HG02938 (cell line): ENCODE results near the gene MED22.
"Not testable (repeated sequence)": the region's sequence is repeated elsewhere in the genome, so short reads cannot be mapped to it uniquely, and the experiment has no call there.

Source experiments
- ATAC-seq: cut with Tn5 transposase; IDR thresholded peaks from one replicate; pipeline ENCODE4 v1.9.1; 2021; ENCODE audit warnings: mild to moderate bottlenecking, moderate library complexity; ENCODE audit not compliant: unreplicated experiment

MED22 gene

GRCh38 chr9:133377280-133377679 lies 29.3 kb upstream of the MED22 start:
- not testable (repeated sequence) for ATAC-seq

GRCh38 chr9:133375724-133376654 lies 28.1 kb upstream of the MED22 start, which contains the start of the genes STKLD1 and SURF4:
Gene STKLD1, plus strand, starts transcription at chr9:133376366. Its CDS starts 108 bp downstream, at chr9:133376474.
Gene SURF4, minus strand, starts transcription at chr9:133376060. Its CDS starts 91 bp downstream, at chr9:133375969.
- peak; percentile 78 for ATAC-seq

GRCh38 chr9:133375116-133375723 lies 27.3 kb upstream of the MED22 start:
- peak; percentile 9 for ATAC-seq

- ATAC-seq = no peak
Observed at GRCh38 chr9:133374612-133375115, 26.7 kb upstream of the MED22 start.

GRCh38 chr9:133372144-133372543 lies 24.2 kb upstream of the MED22 start:
- ATAC-seq = no peak

GRCh38 chr9:133371261-133371711 lies 23.4 kb upstream of the MED22 start:
- ATAC-seq = no peak

- no peak for ATAC-seq
Observed at GRCh38 chr9:133370685-133371084, 22.8 kb upstream of the MED22 start.

GRCh38 chr9:133369933-133370332 lies 22.0 kb upstream of the MED22 start:
- ATAC-seq = no peak

GRCh38 chr9:133369422-133369821 lies 21.5 kb upstream of the MED22 start:
- no peak for ATAC-seq

GRCh38 chr9:133368249-133368881 lies 20.4 kb upstream of the MED22 start:
- no peak for ATAC-seq

- ATAC-seq = no peak
Observed at GRCh38 chr9:133367778-133368177, 19.8 kb upstream of the MED22 start.

- no peak for ATAC-seq
Observed at GRCh38 chr9:133367221-133367620, 19.3 kb upstream of the MED22 start.

GRCh38 chr9:133366435-133366834 lies 18.5 kb upstream of the MED22 start:
- no peak for ATAC-seq

GRCh38 chr9:133362359-133363044 lies 14.6 kb upstream of the MED22 start:
- ATAC-seq = no peak

GRCh38 chr9:133361507-133362092 lies 13.7 kb upstream of the MED22 start:
- no peak for ATAC-seq

GRCh38 chr9:133360400-133361393 lies 12.8 kb upstream of the MED22 start:
- no peak for ATAC-seq

GRCh38 chr9:133359399-133360175 lies 11.7 kb upstream of the MED22 start:
- no peak for ATAC-seq

- no peak for ATAC-seq
Observed at GRCh38 chr9:133357656-133358055, 9.7 kb upstream of the MED22 start.
